COLO668 (cell line): ENCODE measurements around the gene PITX1.
A peak's percentile ranks its signal among the peaks of the same experiment; 100 is the strongest.

ENCODE experiments used
- DNase-seq: peaks from one replicate; lab custom pipeline; 2025; ENCODE audit not compliant: unreplicated experiment; lab: John Stamatoyannopoulos, UW

PITX1 gene

GRCh38 chr5:135042595-135042994 is 8.6 kb upstream of the PITX1 start:
- DNase-seq, result no peak

GRCh38 chr5:135041726-135042125 is 7.7 kb upstream of the PITX1 start:
- DNase-seq, result no peak

GRCh38 chr5:135041145-135041587 is 7.1 kb upstream of the PITX1 start:
- DNase-seq, result no peak

- peak; percentile 29 for DNase-seq
These were observed 6.5 kb upstream of the PITX1 start for GRCh38 chr5:135040333-135041144.

- no peak for DNase-seq
These were observed 6.0 kb upstream of the PITX1 start for GRCh38 chr5:135040034-135040332.

- peak; percentile 45 for DNase-seq
These were observed 5.4 kb upstream of the PITX1 start for GRCh38 chr5:135039271-135040033.

- DNase-seq, result no peak
These were observed 4.8 kb upstream of the PITX1 start for GRCh38 chr5:135038813-135039270.

- DNase-seq, result no peak
These were observed 4.3 kb upstream of the PITX1 start for GRCh38 chr5:135038205-135038812.

GRCh38 chr5:135037519-135038204 is 3.6 kb upstream of the PITX1 start:
- no peak for DNase-seq

GRCh38 chr5:135036405-135036804 is 2.4 kb upstream of the PITX1 start:
- no peak for DNase-seq

- no peak for DNase-seq
These were observed 1.6 kb upstream of the PITX1 start for GRCh38 chr5:135035678-135036030.

GRCh38 chr5:135034963-135035677 is 1.1 kb upstream of the PITX1 start:
- peak; percentile 5 for DNase-seq

GRCh38 chr5:135034236-135034962 is 371 bp upstream of the PITX1 start:
- peak; percentile 69 for DNase-seq

- DNase-seq, result peak; percentile 58
These were observed 798 bp downstream of the PITX1 start for GRCh38 chr5:135032999-135033861.

GRCh38 chr5:135032695-135032998 is 1.4 kb downstream of the PITX1 start:
- DNase-seq, result no peak

- no peak for DNase-seq
These were observed 2.0 kb downstream of the PITX1 start for GRCh38 chr5:135031813-135032694.

- no peak for DNase-seq
These were observed 2.8 kb downstream of the PITX1 start for GRCh38 chr5:135030956-135031812.
